ENCODE results near the gene INPP5K.

DNA sequence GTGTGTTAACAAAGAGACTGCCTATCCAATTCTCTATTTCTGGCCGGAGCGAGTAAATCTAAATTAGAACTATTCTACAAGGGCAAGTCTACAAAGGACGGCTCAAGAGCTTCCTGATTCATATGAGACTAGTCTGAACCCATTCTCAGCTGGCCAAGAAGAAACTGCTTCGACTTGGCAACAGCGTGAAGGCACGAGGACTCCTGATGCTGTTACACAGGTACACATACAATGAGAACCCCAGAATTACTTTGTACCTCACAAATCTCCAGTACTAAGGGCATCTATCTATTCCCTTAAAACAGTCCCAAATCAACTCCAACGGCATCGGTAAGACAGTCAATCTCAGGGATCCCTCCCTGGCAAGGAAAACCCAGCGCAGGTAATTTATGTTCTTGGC lies 61.9 kb downstream of the INPP5K start:
- TF ChIP-seq, protein P1, sequence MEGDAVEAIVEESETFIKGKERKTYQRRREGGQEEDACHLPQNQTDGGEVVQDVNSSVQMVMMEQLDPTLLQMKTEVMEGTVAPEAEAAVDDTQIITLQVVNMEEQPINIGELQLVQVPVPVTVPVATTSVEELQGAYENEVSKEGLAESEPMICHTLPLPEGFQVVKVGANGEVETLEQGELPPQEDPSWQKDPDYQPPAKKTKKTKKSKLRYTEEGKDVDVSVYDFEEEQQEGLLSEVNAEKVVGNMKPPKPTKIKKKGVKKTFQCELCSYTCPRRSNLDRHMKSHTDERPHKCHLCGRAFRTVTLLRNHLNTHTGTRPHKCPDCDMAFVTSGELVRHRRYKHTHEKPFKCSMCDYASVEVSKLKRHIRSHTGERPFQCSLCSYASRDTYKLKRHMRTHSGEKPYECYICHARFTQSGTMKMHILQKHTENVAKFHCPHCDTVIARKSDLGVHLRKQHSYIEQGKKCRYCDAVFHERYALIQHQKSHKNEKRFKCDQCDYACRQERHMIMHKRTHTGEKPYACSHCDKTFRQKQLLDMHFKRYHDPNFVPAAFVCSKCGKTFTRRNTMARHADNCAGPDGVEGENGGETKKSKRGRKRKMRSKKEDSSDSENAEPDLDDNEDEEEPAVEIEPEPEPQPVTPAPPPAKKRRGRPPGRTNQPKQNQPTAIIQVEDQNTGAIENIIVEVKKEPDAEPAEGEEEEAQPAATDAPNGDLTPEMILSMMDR (IDR thresholded peaks at IDR 0.05) = no peak
- TF ChIP-seq POLR2A (IDR thresholded peaks at IDR 0.05) = no peak
